ENCODE data around the gene REEP6. TPM values are rescaled to one million over a fixed set of nuclear protein-coding genes. Genes with fewer than 3 reads are reported as not detected.
A peak's percentile ranks its signal among the peaks of the same experiment; 100 is the strongest.
"Not testable (repeated sequence)": the region's sequence is repeated elsewhere in the genome, so short reads cannot be mapped to it uniquely, and the experiment has no call there.

REEP6 gene
- total and polyA plus RNA-seq, 4 donors: 3.3 to 13.3 (median 8.8) TPM

DNA sequence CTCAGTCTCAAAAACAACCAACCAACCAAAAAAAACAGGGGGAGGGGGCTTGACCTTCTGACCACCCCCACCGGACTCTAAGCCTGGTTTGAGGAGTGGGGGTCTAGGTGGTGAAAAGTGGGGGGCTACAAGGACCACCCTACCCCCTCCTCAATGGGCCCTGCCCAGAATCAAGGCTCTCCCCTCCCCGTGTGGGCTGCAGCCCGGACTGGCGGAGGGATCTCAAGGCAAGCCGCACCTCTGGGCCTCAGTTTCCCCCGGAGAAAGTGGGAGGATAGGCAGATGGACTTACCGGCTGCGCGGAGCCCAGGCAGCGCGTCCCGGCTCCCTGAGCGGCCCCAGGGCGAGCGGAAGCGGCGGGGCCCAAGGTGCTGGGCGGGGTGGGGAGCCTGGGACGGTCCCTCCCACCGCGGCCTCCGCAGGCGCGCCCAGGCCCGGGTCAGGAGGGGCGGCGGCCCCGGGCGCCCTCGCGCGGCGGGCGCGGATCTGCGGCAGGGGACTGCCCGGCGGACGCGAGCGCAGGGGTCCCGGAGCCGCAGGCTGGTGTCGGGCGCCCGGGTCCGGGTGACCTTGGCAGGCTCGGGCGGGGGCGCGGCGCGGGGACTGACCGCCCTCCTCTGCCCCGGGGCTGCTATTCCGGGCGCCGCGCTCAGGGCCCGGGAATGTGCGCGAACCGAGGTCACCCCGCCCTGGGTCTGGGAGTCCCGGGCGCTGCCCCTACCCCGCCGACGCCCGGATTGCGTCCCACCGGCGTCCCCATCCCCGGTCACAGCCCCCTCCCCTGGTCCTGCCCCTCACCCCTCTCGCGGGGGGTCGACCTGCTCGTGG lies 21.9 kb downstream of the REEP6 start, which contains the start of gene ADAMTSL5:
TSS of gene ADAMTSL5 (minus strand) at position 349 of the 828 bp plus-strand sequence. CDS start 2,076 bp downstream, outside the sequence.
- Histone ChIP-seq H3K9me3 (ENCODE audit: control insufficient read depth, insufficient read depth, low read length) (no peaks in the 10 kb centered on the region), H3K4me3 (ENCODE audit: low read depth, low read length) (no peak within 1 kb of the TSS), H3K4me1 (ENCODE audit: control insufficient read depth, insufficient read depth, low read length) (peaks cover 19% of the 10 kb centered on the region), H3K36me3 (ENCODE audit: control insufficient read depth, insufficient read depth, low read length) (peaks cover 2% of the 10 kb centered on the region), H3K27me3 (ENCODE audit: control insufficient read depth, insufficient read depth, low read length) (peaks cover 45% of the 10 kb centered on the region), H3K27ac (ENCODE audit: low read depth, low read length) (no peak within 1 kb of the TSS)
- 2% methylated on average over 74 of the region's 78 CpGs for WGBS (ENCODE audit: insufficient coverage)
- DNase-seq (ENCODE audit: low read depth in 4 of 6, low spot score in 6 of 6): no peak

GRCh38 chr19:1513499-1514294 lies 22.7 kb downstream of the REEP6 start:
- 9% methylated on average over 38 of the region's 52 CpGs for whole genome bisulfite sequencing (ENCODE audit: insufficient coverage)
- Histone ChIP-seq H3K27me3 (ENCODE audit: control insufficient read depth, insufficient read depth, low read length) (peaks cover 45% of the 10 kb centered on the region), H3K9me3 (ENCODE audit: control insufficient read depth, insufficient read depth, low read length) (no peaks in the 10 kb centered on the region), H3K27ac (ENCODE audit: low read depth, low read length) (no peak overlapping the region), H3K4me1 (ENCODE audit: control insufficient read depth, insufficient read depth, low read length) (peaks cover 12% of the 10 kb centered on the region), H3K36me3 (ENCODE audit: control insufficient read depth, insufficient read depth, low read length) (peaks cover 2% of the 10 kb centered on the region), H3K4me3 (ENCODE audit: low read depth, low read length) (no peak overlapping the region)
- no peak for DNase-seq (ENCODE audit: low read depth in 4 of 6, low spot score in 6 of 6)

- H3K4me3 ChIP-seq (ENCODE audit: low read depth, low read length): no peak overlapping the region
- H3K27me3 ChIP-seq (ENCODE audit: control insufficient read depth, insufficient read depth, low read length): peaks cover 45% of the 10 kb centered on the region
- H3K27ac ChIP-seq (ENCODE audit: low read depth, low read length): no peak overlapping the region
- peaks cover 11% of the 10 kb centered on the region for H3K4me1 ChIP-seq (ENCODE audit: control insufficient read depth, insufficient read depth, low read length)
- peaks cover 2% of the 10 kb centered on the region for H3K36me3 ChIP-seq (ENCODE audit: control insufficient read depth, insufficient read depth, low read length)
- DNase-seq (ENCODE audit: low read depth in 4 of 6, low spot score in 6 of 6): no peak
- 67% methylated on average over 8 of the region's 10 CpGs for WGBS (ENCODE audit: insufficient coverage)
- H3K9me3 ChIP-seq (ENCODE audit: control insufficient read depth, insufficient read depth, low read length): no peaks in the 10 kb centered on the region
These were observed 23.3 kb downstream of the REEP6 start for GRCh38 chr19:1514295-1514661.

GRCh38 chr19:1514986-1515721 lies 24.2 kb downstream of the REEP6 start:
- H3K9me3 ChIP-seq (ENCODE audit: control insufficient read depth, insufficient read depth, low read length): no peaks in the 10 kb centered on the region
- H3K4me3 ChIP-seq (ENCODE audit: low read depth, low read length): no peak overlapping the region
- no peak overlapping the region for H3K27ac ChIP-seq (ENCODE audit: low read depth, low read length)
- H3K36me3 ChIP-seq (ENCODE audit: control insufficient read depth, insufficient read depth, low read length): peaks cover 2% of the 10 kb centered on the region
- WGBS (ENCODE audit: insufficient coverage): 64% methylated on average over 7 of the region's 14 CpGs
- peaks cover 43% of the 10 kb centered on the region for H3K27me3 ChIP-seq (ENCODE audit: control insufficient read depth, insufficient read depth, low read length)
- H3K4me1 ChIP-seq (ENCODE audit: control insufficient read depth, insufficient read depth, low read length): peaks cover 10% of the 10 kb centered on the region
- no peak for DNase-seq (ENCODE audit: low read depth in 4 of 6, low spot score in 6 of 6)

DNA sequence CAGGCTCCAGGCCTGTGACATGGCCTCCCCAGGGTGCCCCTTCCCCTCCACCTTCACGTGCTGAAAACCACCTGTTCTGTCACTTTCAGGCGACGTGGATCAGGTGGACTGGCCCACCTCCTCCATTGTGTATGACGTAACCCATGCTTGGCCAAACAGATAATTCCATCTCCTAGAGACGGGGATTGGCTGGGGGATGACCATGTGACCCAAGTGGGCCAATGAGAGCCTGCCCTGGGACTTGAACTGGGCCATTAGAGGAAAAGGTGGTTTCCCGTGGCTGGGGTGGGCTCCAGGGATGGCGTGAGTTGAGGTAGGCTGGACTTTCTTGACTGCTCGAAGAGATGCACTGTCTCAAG lies 25.4 kb downstream of the REEP6 start:
- DNase-seq (ENCODE audit: low read depth in 4 of 6, low spot score in 6 of 6): no peak
- WGBS (ENCODE audit: insufficient coverage): 62% methylated on average over 7 of the region's 8 CpGs
- peaks cover 33% of the 10 kb centered on the region for H3K27me3 ChIP-seq (ENCODE audit: control insufficient read depth, insufficient read depth, low read length)

DNA sequence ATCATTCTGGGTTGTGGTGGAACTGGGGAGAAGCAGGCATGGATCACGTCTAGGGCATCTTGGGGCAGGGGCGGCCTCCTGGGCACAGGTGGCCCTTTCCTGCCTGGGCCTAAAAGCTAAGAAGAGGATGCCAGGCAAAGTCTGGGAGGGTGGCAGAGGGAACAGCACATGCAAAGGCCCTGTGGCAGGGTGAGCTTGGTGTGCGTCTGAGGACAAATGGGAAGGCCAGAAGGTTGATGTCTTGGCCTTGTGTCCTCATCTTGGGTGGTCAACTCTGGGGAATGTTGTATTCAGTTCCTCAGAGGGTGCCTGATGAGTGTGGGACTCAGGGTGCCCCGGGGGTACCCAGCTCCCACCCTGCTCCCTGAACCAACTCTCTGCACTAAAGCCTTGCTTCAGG lies 27.5 kb downstream of the REEP6 start:
- no peak overlapping the region for H3K27ac ChIP-seq (ENCODE audit: low read depth, low read length)
- DNase-seq (ENCODE audit: low read depth in 4 of 6, low spot score in 6 of 6): no peak
- H3K27me3 ChIP-seq (ENCODE audit: control insufficient read depth, insufficient read depth, low read length): peaks cover 22% of the 10 kb centered on the region
- H3K4me1 ChIP-seq (ENCODE audit: control insufficient read depth, insufficient read depth, low read length): peaks cover 22% of the 10 kb centered on the region
- 89% methylated on average over 3 of the region's 4 CpGs for WGBS (ENCODE audit: insufficient coverage)
- no peaks in the 10 kb centered on the region for H3K9me3 ChIP-seq (ENCODE audit: control insufficient read depth, insufficient read depth, low read length)
- H3K4me3 ChIP-seq (ENCODE audit: low read depth, low read length): no peak overlapping the region
- H3K36me3 ChIP-seq (ENCODE audit: control insufficient read depth, insufficient read depth, low read length): no peaks in the 10 kb centered on the region

More for the DNA sequence above, 25.4 kb downstream of the REEP6 start:
- Histone ChIP-seq H3K9me3 (ENCODE audit: control insufficient read depth, insufficient read depth, low read length) (no peaks in the 10 kb centered on the region), H3K4me3 (ENCODE audit: low read depth, low read length) (no peak overlapping the region), H3K36me3 (ENCODE audit: control insufficient read depth, insufficient read depth, low read length) (peaks cover 2% of the 10 kb centered on the region), H3K27ac (ENCODE audit: low read depth, low read length) (no peak overlapping the region), H3K4me1 (ENCODE audit: control insufficient read depth, insufficient read depth, low read length) (peaks cover 8% of the 10 kb centered on the region)

DNA sequence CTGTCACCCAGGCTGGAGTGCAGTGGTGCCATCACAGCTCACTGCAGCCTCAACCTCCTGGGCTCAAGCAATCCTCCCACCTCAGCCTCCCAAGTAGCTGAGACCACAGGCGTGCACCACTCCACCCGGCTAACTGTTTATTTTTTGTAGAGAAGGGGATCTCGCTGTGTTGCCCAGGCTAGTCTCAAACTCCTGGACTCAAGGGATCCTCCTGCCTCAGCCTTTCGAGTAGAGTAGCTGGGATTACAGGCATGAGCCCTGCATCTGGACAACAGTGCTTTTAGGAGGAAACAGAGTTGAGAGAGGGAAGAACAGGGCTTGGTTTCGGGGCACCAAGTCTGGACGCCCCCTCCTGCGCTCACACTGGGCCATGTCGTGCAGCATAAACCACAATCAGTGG lies 28.8 kb downstream of the REEP6 start:
- H3K4me3 ChIP-seq (ENCODE audit: low read depth, low read length); H3K9me3 ChIP-seq (ENCODE audit: control insufficient read depth, insufficient read depth, low read length); H3K27ac ChIP-seq (ENCODE audit: low read depth, low read length); H3K36me3 ChIP-seq (ENCODE audit: control insufficient read depth, insufficient read depth, low read length); DNase-seq (ENCODE audit: low read depth in 4 of 6, low spot score in 6 of 6): not testable (repeated sequence)
- Histone ChIP-seq H3K27me3 (ENCODE audit: control insufficient read depth, insufficient read depth, low read length) (peaks cover 17% of the 10 kb centered on the region), H3K4me1 (ENCODE audit: control insufficient read depth, insufficient read depth, low read length) (peaks cover 23% of the 10 kb centered on the region)
- WGBS (ENCODE audit: insufficient coverage): 78% methylated on average over 8 of the region's 8 CpGs

DNA sequence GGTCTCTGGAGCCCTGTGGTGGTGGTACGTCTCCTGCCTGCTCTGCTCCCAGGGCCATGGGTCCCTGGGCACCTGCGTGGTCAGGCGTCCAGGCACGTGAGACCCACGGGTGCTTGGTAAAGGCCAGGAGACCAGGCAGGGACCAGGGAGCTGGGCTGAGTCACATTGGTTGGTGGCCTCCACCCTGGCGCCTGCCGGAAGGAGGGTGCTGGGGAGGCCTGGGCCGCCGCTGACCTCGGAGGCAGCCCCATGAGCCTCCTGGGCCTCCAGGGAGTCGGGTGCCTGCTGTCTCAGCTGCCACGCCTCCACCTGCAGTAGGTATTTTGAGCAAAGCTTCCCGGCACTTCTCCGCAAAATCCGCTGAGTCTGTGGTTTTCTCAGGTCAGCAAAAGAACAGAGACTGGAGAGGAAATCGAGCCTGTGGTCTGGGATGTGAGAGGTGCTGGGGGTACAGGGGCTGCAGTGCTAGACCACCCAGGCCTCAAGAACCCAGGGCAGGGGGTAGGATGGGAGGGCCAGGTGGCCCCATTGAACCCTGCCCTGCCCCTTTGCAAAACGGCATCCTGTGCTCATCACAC lies 29.3 kb downstream of the REEP6 start:
- Histone ChIP-seq H3K9me3 (ENCODE audit: control insufficient read depth, insufficient read depth, low read length) (no peaks in the 10 kb centered on the region), H3K36me3 (ENCODE audit: control insufficient read depth, insufficient read depth, low read length) (peaks cover 2% of the 10 kb centered on the region), H3K4me3 (ENCODE audit: low read depth, low read length) (no peak overlapping the region), H3K4me1 (ENCODE audit: control insufficient read depth, insufficient read depth, low read length) (peaks cover 27% of the 10 kb centered on the region), H3K27ac (ENCODE audit: low read depth, low read length) (no peak overlapping the region), H3K27me3 (ENCODE audit: control insufficient read depth, insufficient read depth, low read length) (peaks cover 18% of the 10 kb centered on the region)
- WGBS (ENCODE audit: insufficient coverage): 85% methylated on average over 16 of the region's 17 CpGs
- DNase-seq (ENCODE audit: low read depth in 4 of 6, low spot score in 6 of 6): no peak

DNA sequence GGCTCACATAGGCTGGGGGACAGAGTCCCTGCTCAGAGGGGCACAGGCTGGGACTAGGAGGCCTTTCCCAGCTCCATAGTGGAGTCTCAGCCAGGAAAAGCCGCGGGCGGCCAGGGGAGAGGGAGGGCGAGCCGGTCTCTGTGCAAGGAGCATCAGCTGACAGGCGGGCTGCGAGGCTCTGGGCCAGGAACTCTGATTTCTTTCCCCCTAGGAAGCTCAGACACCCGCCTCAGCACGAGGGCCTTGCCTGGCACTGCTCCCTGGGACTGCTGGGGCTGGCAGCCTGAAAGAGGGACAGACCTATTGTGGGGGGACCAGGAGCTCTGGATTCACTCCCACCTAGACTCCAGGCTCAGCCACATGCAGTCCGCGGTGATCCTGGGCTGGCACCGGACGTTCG lies 30.7 kb downstream of the REEP6 start:
- peak overlapping the region; percentile 60 for H3K27ac ChIP-seq (ENCODE audit: low read depth, low read length)
- H3K4me3 ChIP-seq (ENCODE audit: low read depth, low read length): no peak overlapping the region
- H3K36me3 ChIP-seq (ENCODE audit: control insufficient read depth, insufficient read depth, low read length): peaks cover 14% of the 10 kb centered on the region
- H3K9me3 ChIP-seq (ENCODE audit: control insufficient read depth, insufficient read depth, low read length): no peaks in the 10 kb centered on the region
- peaks cover 29% of the 10 kb centered on the region for H3K4me1 ChIP-seq (ENCODE audit: control insufficient read depth, insufficient read depth, low read length)
- H3K27me3 ChIP-seq (ENCODE audit: control insufficient read depth, insufficient read depth, low read length): peaks cover 20% of the 10 kb centered on the region
- 20% methylated on average over 14 of the region's 14 CpGs for WGBS (ENCODE audit: insufficient coverage)
- peak in 3 of 6 donors; percentile 48 to 82 (median 70) for DNase-seq (ENCODE audit: low read depth in 4 of 6, low spot score in 6 of 6)

Measured in spinal cord (tissue), 10 donors.